ENCODE results near the gene SLC43A2.
"Not testable (repeated sequence)": the region's sequence is repeated elsewhere in the genome, so short reads cannot be mapped to it uniquely, and the experiment has no call there.

Gene SLC43A2

DNA sequence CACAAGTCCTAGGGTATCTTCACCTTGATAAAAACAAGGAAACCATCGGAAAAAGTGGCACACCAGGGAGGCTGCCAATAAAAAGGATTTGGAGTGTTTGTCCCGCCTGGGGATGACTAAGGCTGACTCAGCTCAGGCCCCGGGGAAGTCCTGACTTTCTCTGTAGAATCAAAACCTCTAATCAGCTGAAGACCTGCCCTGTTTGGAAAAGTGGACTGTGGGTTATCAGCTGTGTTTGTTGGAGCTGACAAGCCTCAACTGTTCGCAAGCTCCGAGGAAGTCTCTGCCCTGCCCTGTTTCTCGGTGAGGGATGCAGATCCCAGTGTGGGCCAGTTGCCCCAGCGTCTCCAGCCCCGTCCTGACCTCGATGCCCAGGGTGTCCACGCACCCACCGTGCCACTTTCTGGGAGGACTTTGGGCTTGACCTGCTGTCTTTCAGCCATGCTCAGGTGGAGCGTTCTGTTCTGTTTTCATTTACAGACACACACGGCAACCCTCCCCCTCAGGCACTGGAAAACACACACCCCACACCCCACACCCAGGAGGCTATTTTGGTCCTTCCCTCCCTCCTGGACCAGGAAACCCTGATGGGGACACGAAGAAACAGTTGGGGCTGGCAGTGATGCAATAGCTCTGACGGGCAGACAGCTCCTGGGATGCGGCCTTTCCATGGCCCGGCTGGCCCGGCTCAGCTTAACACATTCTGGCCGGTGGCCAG, 38.4 kb downstream of the SLC43A2 start:
- no peak for DNase-seq (ENCODE audit: low read depth)

DNA sequence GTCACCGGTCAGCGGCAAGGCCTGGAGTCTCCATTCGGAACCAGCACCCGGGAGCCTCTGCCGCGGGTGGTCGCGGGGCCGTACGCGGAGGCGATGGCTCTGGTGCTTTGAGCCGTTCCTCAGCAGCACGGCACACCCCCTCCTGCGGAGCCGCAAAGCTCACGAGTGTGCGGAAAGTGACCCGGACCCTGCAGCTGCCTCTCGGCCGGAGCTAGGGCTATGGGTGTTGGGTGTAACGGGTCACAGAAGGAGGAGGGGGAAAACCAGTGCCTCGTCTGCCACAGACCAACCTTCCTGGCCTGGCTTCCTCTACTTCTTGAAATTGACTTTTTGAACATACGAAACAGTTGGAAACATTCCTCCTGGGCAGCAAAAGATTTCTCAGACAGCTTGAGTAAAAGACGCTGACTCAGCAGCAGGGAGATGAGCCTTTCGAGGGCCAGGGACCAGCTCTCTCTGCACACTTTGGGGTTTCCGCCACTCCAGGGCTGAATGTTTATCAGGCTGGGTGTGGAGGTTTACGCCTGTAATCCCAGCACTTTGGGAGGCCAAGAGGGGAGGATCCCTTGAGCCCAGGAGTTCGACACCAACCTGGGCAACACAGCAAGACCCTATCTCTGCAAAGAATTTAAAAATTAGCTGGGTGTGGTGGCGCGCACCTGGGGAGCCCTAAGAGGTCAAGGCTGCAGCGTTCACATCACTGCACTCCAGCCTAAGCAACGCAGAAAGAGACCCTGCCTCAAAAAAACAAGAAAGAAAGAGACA, 39.6 kb downstream of the SLC43A2 start:
- DNase-seq (ENCODE audit: low read depth) = no peak

DNA sequence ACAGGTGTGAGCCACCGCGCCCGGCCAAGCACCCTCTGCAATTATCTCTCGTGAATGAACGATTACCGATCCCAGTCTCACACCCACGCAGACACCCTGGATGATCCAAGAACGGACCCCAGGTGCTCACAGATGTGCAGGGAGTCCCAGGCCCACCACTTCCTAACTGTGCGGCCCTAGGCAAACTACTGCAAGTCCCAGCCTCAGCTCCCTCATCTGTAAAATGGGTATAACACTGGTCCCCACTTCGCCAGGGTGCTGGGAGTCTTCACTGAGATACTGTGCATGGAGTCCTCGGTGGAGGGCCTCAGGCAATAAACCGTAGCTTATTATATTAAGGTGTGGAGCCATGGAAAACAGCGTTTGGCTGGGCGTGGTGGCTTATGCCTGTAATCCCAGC, 44.5 kb downstream of the SLC43A2 start:
- no peak for DNase-seq (ENCODE audit: low read depth)

DNA sequence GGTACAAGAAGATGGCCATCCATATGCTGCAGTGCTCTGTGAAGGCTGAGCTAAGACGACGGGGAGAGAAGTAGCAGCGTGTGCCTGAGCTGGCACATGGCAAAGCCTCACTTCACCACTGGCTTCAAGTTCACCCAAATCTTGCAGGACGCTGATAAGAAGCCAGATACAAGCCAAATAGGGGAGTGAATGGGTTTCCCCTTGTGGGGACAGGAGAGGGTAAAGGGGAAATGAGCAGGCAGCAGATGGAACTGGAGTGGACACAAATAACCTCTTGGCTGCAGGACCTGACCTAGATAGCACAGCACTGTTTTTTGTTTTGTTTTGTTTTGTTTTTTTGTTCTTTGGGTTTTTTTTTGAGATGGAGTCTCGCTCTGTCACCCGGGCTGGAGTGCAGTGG, 45.1 kb downstream of the SLC43A2 start:
- DNase-seq (ENCODE audit: low read depth) = no peak

DNA sequence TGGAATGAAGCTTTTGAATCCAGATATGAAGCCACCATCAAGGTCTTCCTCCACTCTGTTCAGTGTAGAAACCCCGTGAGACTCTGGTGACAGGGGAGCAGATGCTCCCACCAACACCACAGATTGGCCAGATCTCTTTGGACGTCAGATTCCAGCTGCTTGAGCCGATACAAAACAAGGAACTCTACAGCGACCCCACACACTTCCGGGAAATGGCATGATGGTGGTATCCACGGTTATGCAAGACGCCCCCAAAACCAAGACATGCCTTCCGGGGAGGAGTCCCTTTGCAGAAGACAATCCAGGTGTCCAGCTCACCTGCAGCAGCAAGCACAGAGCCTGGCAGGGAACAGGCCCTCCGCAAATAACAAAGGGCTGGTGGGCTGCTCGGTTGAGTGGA, 46.3 kb downstream of the SLC43A2 start:
- no peak for DNase-seq (ENCODE audit: low read depth)

DNA sequence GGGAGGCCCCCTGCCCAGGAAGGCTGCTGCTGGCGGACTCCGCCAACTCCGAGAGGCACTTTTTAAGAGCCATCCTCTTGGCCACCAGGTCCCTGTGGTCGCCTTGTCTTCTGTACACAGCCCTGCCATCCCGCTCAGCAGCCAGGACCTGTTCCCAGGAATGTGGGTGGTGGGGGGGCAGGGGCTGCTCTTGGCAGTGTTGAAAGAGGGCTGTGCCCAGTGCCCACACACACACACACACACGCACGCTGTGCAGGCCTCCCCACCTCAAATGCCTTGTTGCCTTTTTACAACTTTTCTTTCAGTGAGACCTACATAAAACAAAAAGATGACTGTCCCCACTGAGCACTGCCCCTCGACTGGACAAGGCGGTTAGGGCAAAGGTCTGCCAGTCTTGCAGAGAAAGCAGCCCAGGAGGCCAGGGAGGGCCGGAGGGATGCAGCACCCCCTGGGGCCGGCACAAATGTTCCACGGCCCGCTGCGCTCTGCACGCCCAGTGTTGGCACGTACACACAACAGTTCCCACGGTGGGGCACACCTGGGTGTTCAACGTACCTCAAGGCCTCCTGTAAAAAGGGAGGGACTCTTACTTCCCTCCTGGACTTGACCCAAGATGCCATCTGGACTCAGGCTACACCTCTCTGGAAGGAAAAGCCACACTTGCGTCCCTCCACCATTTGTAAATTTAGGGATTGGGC, 47.5 kb downstream of the SLC43A2 start:
- no peak for DNase-seq (ENCODE audit: low read depth)

DNA sequence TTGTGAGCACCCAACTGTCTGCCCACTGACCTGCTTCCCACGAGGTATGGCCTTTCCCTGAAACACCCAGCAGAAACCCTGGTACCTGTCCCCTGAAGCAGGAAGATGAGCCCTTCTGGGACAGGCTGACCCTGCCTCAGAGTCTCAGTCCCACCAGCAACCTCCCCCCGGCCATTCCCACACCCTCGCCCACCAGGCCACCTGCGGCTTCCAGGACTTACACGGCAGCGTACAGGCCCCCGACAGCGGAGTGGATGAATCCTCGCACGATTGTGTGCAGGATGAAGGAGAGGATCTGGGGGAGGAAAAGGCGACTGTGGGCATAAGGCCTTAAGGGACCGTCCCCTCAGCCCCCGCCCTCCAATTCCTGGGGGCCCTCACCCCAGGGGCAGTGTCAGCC, 50.6 kb downstream of the SLC43A2 start:
- DNase-seq (ENCODE audit: low read depth) = no peak

DNA sequence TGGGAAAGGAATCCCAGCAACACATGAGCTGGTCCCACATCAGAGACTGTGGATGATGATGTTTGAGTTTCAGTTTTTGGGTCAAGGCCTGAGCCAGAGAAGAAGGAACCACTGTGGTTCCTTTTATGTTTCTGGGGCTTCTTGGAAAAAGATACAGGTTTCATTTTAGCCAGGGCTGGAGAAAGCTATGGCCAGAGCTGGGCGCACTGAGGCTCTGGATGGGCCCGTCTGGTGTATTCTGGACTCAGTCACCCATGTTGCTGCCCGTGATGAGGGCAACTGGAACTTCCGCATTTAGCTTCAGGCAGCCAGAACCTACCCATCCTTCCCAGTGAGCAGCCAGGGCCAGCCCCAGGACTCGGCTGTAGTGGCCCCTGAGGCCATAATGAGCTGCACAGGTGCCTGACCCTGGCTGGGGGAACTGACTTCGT, 51.0 kb downstream of the SLC43A2 start:
- DNase-seq (ENCODE audit: low read depth) = no peak

DNA sequence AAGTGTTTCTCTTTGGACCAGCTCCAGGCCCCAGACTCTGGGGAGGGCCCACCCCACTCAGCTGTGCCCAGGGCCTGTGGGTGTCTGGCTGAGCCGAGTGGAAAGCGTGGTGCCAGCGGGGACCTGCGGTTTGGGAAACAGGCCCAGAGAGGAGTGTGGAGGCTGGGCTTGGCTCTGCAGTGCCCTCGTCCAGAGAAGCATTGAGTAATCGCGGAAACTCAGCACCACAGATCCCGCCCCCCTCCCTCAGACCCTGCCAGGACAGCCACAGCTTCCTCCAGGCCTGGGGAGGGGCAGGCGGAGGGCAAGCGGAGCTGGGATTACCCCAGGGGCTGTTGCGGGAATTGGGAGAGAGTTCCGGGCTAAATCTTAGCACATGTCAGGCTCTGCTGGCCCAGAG, 51.5 kb downstream of the SLC43A2 start:
- no peak for DNase-seq (ENCODE audit: low read depth)

DNA sequence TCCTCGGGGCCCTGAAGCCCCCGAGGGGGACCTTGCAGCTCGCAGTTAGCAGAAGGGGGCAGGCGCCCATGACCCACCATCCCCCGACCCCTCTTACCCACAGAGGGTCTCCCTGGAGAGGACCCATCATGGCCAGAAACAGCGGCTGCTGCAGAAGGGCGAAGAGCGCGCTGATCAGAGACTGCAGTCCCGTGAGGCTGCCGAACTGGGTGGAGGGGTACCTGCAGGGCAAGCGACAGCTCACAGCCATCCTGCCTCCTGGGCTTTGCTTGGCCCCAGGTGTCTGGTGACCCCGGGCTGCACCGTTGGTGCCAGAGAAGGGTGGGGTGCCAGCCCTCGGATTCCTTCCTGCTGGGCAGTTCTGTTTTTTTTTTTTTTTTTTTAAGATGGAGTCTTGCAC, 52.1 kb downstream of the SLC43A2 start:
- DNase-seq (ENCODE audit: low read depth) = no peak

DNA sequence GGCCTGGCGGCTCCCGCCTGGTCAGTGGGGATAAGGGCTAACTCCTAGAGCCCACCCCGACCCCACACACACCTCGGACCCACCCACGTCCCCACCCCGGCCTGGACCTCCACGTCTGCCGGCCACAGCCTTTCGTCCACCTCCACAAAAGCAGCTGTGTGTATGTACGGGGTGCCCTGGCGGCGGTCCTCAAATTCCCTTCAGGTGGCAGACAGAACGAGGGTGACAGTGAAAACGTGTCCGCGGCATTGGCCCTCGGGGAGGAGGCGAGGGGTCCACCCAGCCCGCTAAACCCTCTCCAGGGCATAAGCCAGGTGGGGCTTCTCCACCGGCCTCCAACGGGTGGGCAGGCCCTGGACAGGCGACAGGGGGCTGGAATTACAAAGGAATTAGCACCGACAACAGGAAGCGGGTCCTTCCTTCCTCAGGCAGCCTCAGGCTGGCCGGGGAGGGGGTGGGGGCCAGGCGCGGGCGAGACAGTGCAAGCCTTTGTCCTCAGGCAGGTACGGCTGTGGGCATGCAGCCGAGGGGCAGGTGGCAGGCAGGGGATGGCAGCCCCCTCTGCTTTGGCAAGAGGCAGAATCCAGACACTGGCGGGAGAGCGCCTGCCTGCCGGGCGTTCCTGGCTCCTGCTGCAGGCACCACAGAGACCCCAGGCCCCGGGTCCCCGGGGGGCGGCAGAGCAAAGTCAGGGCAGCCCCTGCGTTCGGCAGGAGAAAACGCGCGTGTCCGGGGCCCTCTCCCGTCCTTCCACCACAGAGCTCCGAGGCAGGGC, 53.8 kb downstream of the SLC43A2 start:
- DNase-seq (ENCODE audit: low read depth) = no peak

DNA sequence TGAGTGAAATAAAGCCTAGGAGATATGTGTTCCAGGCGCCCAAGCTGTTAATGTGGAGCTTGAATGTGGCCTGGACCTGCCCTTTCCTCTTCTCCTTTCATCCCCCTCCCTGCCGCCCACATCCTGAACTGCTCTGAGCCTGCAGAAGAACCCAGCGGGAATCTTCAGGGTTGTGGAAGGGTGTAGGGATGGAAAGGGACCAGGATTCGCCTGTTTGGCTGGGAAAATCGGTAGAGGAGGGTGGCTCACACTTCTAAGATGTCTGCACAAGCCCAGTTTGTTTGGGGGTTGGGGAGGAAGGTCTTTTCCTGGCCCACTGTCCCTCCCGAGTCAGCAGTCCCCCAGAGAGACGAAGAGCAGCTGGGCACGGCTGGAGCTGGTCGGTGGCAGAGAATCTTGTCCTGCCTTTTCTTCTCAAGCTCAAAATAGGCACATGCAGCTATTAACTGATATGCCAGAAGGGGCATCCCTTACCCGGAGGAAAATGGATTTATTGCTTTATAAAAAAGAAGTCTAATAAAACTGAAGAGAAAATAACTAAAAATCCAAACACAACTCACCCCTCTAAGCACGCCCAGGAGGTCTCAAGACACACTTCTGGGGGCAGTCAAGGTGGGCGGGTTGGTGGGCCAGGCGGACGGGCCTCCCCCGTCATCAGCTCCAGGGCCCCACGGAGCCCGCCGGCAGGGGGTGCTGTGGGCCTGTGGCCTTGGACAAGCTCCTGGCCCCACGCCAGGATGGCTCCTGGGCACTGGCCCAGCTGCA, 54.5 kb downstream of the SLC43A2 start:
- DNase-seq (ENCODE audit: low read depth) = peak; percentile 54

DNA sequence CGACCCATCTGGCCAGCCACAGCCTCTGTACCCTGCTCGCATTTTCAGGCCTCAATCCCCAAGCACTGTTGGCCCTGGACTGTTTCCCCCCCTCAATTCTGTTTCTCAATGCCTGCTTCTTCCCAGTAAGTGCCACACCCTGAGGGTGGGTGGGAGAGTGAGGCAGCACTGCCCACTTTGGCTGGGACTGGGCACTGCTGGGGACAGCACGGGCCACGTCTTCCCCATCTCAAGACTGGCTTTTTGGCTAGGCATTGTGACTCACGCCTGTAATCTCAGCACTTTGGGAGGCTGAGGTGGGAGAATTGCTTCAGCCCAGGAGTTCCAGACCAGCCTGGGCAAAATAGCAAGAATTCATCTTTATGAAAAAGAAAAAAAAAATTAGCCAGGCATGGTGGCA, 56.0 kb downstream of the SLC43A2 start:
- DNase-seq (ENCODE audit: low read depth) = not testable (repeated sequence)

DNA sequence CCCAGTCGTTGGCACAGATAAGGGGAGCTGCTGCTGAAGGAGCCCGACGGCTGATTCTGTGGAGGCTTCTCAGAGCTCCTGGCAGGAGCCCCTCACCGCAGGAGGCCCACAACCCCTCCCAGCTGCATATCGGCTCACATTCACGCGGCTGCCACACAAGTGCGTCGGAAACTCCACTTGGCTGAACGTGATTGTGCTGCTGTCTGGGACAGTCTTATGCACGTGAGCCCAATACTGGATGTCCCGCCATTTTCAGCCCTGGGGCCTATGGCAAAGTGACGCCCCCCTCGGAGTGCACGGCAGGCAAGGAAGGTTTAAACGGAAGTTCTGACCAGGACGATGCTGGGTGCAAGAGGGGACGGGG, 57.3 kb downstream of the SLC43A2 start:
- DNase-seq (ENCODE audit: low read depth) = no peak

DNA sequence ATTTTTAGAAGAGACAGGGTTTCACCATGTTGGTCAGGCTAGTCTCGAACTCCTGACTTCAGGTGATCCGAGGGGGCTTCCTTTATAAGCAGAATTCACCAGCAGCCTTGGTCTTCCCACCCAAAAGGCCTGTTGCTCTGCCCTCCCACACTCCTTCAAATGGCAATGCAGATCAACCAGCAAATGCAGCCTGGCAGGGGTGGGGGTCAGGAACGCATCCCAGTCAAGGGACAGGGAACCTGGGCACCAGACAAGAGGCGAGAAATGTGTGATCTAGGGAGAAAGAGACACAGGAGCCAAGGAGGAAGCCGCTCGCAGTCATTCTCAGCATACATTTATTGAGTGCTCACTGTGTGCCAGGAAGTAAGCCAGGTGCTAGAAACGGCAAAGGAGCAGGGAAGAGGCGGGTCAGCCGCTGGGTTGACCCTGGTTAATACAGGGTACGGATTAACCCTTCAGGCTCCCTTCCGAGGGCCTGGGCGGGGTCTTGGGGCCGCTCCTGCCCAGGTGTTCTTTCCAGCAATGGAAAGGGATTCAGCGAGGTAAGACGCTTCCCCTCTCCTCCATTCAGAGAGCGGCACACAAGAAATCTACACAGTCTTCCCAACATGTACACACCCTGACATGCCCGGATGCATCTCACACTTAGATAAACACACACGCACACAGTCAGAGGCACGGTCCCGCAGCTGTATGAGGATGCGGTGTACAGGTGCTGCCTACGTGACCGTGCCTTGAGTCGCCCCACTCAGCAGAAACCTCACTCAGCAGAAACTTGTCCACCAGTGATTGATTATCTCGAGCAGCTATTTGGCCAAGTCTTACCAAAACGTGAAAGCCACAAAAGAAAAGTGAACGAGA, 59.5 kb downstream of the SLC43A2 start:
- DNase-seq (ENCODE audit: low read depth) = no peak

DNA sequence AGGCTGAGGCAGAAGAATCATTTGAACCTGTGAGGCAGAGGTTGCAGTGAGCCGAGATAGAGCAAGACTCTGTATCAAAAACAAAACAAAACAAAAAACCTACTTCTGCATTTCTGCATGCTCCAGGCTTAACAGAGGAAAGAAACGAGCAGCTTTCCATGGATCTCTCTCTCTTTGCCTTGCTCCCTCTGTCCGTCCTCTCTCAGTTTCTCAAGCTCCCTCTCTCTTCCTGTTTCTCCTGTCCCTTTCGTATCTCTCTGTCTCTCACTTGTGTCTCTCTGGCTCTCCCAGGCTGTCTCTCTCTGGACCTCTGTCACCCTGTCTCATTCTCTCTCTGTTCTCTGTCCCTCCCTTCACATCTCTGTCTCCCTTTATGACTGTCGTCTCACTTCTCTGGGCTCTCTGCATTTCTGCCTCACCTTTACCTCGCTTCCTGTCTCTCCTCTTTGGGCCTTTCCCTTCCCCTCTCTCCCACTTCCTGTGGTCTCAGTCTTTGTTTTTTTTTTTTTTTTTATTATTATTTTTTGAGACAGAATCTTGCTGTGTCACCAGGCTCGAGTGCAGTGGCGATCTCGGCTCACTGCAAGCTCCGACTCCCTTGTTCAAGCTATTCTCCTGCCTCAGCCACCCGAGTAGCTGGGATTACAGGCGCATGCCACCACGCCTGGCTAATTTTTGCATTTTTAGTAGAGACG, 62.0 kb downstream of the SLC43A2 start:
- DNase-seq (ENCODE audit: low read depth) = peak; percentile 15

DNA sequence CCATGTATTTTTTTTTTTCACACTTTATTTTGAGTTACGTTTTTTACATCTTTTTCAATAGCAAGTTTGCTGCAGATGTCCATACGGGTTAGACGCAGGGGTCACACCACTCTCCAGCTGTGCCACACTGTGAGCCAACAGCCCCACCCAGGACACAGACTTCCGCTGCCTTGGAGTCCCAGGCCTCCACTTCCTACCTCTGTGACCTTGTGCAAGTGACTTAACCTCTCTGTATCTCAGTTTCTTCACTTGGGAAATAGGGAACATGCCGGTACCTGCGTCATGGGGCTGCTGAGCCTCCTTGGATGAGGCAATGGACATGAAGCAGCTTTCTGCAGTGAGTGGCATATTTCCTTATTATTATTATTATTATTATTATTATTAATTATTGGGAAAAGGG, 62.8 kb downstream of the SLC43A2 start:
- DNase-seq (ENCODE audit: low read depth) = no peak

DNA sequence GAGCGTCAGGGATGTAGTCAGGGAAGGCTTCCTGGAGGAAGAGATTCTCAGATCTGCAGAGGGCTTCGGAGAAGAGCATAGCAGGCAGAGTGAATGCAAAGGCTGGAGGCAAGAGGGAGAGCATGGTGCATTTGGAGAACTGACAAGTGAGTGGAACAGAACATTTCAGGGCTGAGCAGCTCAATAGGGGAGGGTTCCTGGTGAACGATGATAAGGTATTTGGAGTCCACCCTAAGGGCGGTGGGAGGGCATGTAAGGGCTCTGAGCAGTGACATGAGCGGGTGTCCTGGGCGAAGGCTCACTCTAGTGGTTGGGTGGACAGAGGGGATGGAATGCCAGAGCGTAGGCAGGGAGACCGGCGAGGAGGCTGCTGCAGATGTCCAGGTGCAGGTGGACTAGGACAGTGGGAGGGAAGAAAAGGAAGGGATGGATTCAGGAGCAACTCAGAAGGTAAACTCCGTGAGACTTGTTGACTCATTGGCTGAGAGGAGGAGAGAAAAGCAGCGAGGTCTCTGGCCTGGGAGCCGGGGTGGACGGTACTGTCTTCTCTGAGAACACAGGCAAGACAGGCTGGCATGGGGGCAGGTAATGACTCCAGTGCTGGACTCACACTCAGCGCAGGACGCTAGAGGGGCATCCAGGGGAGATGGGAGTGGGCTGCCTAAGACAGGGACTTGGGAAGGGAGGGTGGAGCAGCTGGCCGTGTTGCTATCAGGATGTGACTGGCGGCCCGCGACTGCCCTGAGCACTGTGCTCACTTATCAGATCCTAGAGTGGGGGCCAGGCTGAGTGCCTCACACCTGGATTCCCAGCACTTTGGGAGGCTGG, 64.6 kb downstream of the SLC43A2 start:
- DNase-seq (ENCODE audit: low read depth) = no peak

DNA sequence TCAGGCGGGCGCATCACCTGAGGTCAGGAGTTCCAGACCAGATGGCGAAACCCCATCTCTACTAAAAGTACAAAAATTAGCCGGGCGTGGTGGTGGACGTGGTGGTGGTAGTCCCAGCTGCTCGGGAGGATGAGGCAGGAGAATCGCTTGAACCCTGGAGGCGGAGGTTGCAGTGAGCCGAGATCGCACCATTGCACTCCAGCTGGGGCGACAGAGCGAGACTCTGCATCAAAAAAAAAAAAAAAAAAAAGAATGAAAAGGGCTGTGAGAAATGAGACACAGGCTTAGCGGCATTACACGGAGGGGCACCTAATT, 65.2 kb downstream of the SLC43A2 start:
- DNase-seq (ENCODE audit: low read depth) = not testable (repeated sequence)
